ENCODE data around the gene CYP4F11.

GRCh38 chr19:15885167-15885566 is 49.2 kb downstream of the CYP4F11 start:
- TF ChIP-seq, protein P1, sequence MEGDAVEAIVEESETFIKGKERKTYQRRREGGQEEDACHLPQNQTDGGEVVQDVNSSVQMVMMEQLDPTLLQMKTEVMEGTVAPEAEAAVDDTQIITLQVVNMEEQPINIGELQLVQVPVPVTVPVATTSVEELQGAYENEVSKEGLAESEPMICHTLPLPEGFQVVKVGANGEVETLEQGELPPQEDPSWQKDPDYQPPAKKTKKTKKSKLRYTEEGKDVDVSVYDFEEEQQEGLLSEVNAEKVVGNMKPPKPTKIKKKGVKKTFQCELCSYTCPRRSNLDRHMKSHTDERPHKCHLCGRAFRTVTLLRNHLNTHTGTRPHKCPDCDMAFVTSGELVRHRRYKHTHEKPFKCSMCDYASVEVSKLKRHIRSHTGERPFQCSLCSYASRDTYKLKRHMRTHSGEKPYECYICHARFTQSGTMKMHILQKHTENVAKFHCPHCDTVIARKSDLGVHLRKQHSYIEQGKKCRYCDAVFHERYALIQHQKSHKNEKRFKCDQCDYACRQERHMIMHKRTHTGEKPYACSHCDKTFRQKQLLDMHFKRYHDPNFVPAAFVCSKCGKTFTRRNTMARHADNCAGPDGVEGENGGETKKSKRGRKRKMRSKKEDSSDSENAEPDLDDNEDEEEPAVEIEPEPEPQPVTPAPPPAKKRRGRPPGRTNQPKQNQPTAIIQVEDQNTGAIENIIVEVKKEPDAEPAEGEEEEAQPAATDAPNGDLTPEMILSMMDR (IDR thresholded peaks at IDR 0.05), result no peak
- TF ChIP-seq POLR2AphosphoS5 (IDR thresholded peaks at IDR 0.05) (no peak), EP300 (IDR thresholded peaks at IDR 0.05) (no peak), POLR2A (IDR thresholded peaks at IDR 0.05; ENCODE audit: low read depth) (no peak)
